ENCODE measurements around the gene MZB1.

Gene MZB1

GRCh38 chr5:139341187-139341688 lies 48.5 kb downstream of the MZB1 start:
- Histone ChIP-seq H3K14ac (ENCODE audit: low read length) (no peak overlapping the region), H4K8ac (ENCODE audit: low read depth, low read length) (no peak overlapping the region), H2BK5ac (ENCODE audit: low read length) (no peak overlapping the region), H3K18ac (ENCODE audit: low read length) (no peak overlapping the region), H4K91ac (ENCODE audit: low read depth, low read length, poor library complexity) (no peak overlapping the region), H3K27me3 (ENCODE audit: control insufficient read depth in 3 of 3, insufficient read depth in 3 of 3, low read depth in 1 of 3, low read length in 3 of 3) (no peaks in the 10 kb centered on the region), H2BK15ac (ENCODE audit: low read length) (no peak overlapping the region), H3K4me1 (ENCODE audit: control insufficient read depth in 2 of 2, insufficient read depth in 1 of 2, low read depth in 1 of 2, low read length in 2 of 2) (peaks cover 1 to 8% of the 10 kb centered on the region in 2 donors), H2AFZ (ENCODE audit: low read length) (peak overlapping the region; percentile 66), H3K9me3 (replicated peaks in 1 of 2; ENCODE audit: control insufficient read depth in 2 of 2, insufficient read depth in 1 of 2, low read depth in 1 of 2, low read length in 2 of 2) (peaks cover 0 to 11% of the 10 kb centered on the region in 2 donors), H2AK5ac (ENCODE audit: low read depth, low read length) (no peak overlapping the region), H2BK12ac (ENCODE audit: low read length) (no peak overlapping the region), H3K36me3 (replicated peaks in 1 of 2; ENCODE audit: control insufficient read depth in 2 of 2, insufficient read depth in 2 of 2, low read length in 2 of 2) (peaks cover 5 to 28% of the 10 kb centered on the region in 2 donors), H3K4me2 (ENCODE audit: insufficient read depth, low read length, poor library complexity, severe bottlenecking) (peak overlapping the region; percentile 45), H3K23ac (ENCODE audit: low read depth, low read length, poor library complexity) (peak overlapping the region; percentile 97), H3K9ac (ENCODE audit: low read depth, low read length, poor library complexity) (peak overlapping the region; percentile 56), H3K4ac (ENCODE audit: low read length) (no peak overlapping the region), H3K27ac (replicated peaks; ENCODE audit: low read length) (no peak overlapping the region), H2BK120ac (ENCODE audit: low read depth, low read length) (no peak overlapping the region), H3K79me1 (ENCODE audit: low read depth, low read length) (no peaks in the 10 kb centered on the region), H3K4me3 (ENCODE audit: low read length in 2 of 2) (peak overlapping the region; percentile 67 to 94)
- no CpG with 5 or more reads among the region's 17 CpGs for WGBS, 2 donors (ENCODE audit: extremely low coverage in 2 of 2, insufficient read length in 2 of 2, insufficient replicate concordance in 1 of 2)
- DNase-seq (ENCODE audit: low spot score), result no peak

DNA sequence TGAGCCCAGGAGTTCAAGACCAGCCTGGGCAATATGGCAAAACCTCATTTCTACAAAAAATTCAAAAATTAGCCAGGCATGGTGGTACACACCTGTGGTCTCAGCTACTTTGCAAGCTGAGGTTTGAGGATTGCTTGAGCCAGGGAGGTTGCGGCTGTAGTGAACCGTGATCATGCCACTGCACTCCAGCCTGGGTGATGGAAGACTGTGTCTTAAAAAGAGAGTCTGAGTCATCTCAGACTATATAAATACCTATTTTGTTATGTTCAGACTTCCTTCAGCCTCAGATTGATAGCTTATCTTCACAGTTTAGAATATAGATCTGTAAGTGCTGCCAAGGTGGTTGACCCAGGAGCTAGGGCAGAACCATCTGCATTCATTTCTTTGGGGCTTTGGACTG lies 49.7 kb downstream of the MZB1 start:
- no peak overlapping the region for H2BK15ac ChIP-seq (ENCODE audit: low read length)
- H3K79me1 ChIP-seq (ENCODE audit: low read depth, low read length), result no peaks in the 10 kb centered on the region
- no peak overlapping the region for H3K23ac ChIP-seq (ENCODE audit: low read depth, low read length, poor library complexity)
- WGBS, 2 donors (ENCODE audit: extremely low coverage in 2 of 2, insufficient read length in 2 of 2, insufficient replicate concordance in 1 of 2), result no CpG with 5 or more reads among the region's 2 CpGs
- H2AK5ac ChIP-seq (ENCODE audit: low read depth, low read length), result no peak overlapping the region
- peaks cover 1 to 8% of the 10 kb centered on the region in 2 donors for H3K4me1 ChIP-seq (ENCODE audit: control insufficient read depth in 2 of 2, insufficient read depth in 1 of 2, low read depth in 1 of 2, low read length in 2 of 2)
- H4K8ac ChIP-seq (ENCODE audit: low read depth, low read length), result no peak overlapping the region
- H3K9ac ChIP-seq (ENCODE audit: low read depth, low read length, poor library complexity), result no peak overlapping the region
- no peak overlapping the region for H2BK120ac ChIP-seq (ENCODE audit: low read depth, low read length)
- no peak overlapping the region for H2AFZ ChIP-seq (ENCODE audit: low read length)
- H3K9me3 ChIP-seq (replicated peaks in 1 of 2; ENCODE audit: control insufficient read depth in 2 of 2, insufficient read depth in 1 of 2, low read depth in 1 of 2, low read length in 2 of 2), result peaks cover 0 to 11% of the 10 kb centered on the region in 2 donors
- no peak for DNase-seq (ENCODE audit: low spot score)
- H2BK5ac ChIP-seq (ENCODE audit: low read length), result no peak overlapping the region
- no peak overlapping the region for H3K18ac ChIP-seq (ENCODE audit: low read length)
- peaks cover 3 to 19% of the 10 kb centered on the region in 2 donors for H3K36me3 ChIP-seq (replicated peaks in 1 of 2; ENCODE audit: control insufficient read depth in 2 of 2, insufficient read depth in 2 of 2, low read length in 2 of 2)
- H2BK12ac ChIP-seq (ENCODE audit: low read length), result no peak overlapping the region
- H3K4ac ChIP-seq (ENCODE audit: low read length), result no peak overlapping the region
- no peak overlapping the region for H3K27ac ChIP-seq (replicated peaks; ENCODE audit: low read length)
- no peak overlapping the region for H4K91ac ChIP-seq (ENCODE audit: low read depth, low read length, poor library complexity)
- H3K14ac ChIP-seq (ENCODE audit: low read length), result no peak overlapping the region
- H3K4me3 ChIP-seq (ENCODE audit: low read length in 2 of 2), result no peak overlapping the region
- no peak overlapping the region for H3K4me2 ChIP-seq (ENCODE audit: insufficient read depth, low read length, poor library complexity, severe bottlenecking)
- H3K27me3 ChIP-seq (ENCODE audit: control insufficient read depth in 3 of 3, insufficient read depth in 3 of 3, low read depth in 1 of 3, low read length in 3 of 3), result no peaks in the 10 kb centered on the region
